NT2/D1 (cell line): Measurements from ENCODE around the gene PCSK2.

ENCODE experiments used
- SUZ12 ChIP-seq: IDR thresholded peaks from 2 replicates; pipeline ENCODE4 v1.6.1; 2011; ENCODE audit not compliant: insufficient read length, insufficient read depth; ENCODE audit errors: extremely low read depth
- YY1 ChIP-seq: IDR thresholded peaks from 2 replicates; pipeline ENCODE4 v1.6.1; 2011; ENCODE audit not compliant: insufficient read length, insufficient read depth
- ZNF274 ChIP-seq: IDR thresholded peaks from 2 replicates; pipeline ENCODE4 v1.6.1; 2011; ENCODE audit warnings: mild to moderate bottlenecking, low read depth, low read length

DNA sequence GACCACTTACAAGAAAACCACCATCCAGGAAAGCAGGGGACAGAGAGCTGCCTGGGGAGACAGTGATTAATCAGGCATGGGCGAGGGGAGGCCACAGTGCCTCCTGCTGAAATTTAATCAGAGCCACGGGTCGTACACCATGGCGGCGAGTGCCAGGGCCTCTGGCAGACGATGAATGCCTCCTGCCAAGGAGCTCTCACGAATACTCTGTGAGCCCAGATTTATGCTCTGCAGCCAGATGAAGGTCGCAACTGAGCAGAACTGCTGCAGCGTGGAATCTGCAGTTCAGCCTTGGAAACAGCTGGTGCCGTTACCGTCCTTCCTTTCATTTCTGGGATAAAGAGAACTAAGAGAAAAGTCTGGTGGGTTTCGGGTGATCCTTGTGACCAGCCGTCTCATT, 218.7 kb downstream of the PCSK2 start:
- no peak for TF ChIP-seq ZNF274
- TF ChIP-seq SUZ12 = no peak
- TF ChIP-seq YY1 = no peak
